NCI-H1092 (cell line): Measurements from ENCODE around the gene PIGA.
"Not testable (repeated sequence)": the region's sequence is repeated elsewhere in the genome, so short reads cannot be mapped to it uniquely, and the experiment has no call there.

Experiments
- DNase-seq: peaks from one replicate; lab custom pipeline; 2025; lab: John Stamatoyannopoulos, UW

Gene PIGA

GRCh38 chrX:15320297-15320696, 15.0 kb downstream of the PIGA start:
- no peak for DNase-seq

GRCh38 chrX:15319075-15319474, 16.2 kb downstream of the PIGA start:
- no peak for DNase-seq

GRCh38 chrX:15315509-15315908, 19.8 kb downstream of the PIGA start, which contains the start of gene ASB11:
Gene ASB11 (minus strand): TSS chrX:15315640. CDS start chrX:15315605, 35 bp downstream.
- no peak for DNase-seq

GRCh38 chrX:15314472-15314871, 20.9 kb downstream of the PIGA start:
- DNase-seq, result no peak

DNA sequence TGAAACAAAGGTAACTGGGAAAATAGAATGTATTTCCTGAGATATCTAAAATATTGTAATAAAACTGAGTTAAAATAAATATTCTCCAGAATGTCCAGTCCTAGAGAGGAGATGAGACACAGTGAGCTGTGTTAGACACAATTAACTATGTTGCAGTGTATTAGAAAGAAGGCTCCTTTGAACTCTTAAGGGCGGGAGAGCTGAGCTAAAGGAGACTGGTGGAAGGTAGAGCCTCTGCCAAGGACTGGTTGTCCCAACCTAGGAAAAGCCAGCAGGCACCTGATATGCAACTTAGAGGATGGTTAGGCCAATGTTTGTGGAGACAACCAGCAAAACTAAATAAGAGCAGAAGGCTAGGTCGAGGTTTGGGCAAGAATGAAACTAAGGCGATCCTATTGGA, 24.2 kb downstream of the PIGA start:
- no peak for DNase-seq

GRCh38 chrX:15310117-15310516, 25.2 kb downstream of the PIGA start:
- DNase-seq, result peak; percentile 61

DNA sequence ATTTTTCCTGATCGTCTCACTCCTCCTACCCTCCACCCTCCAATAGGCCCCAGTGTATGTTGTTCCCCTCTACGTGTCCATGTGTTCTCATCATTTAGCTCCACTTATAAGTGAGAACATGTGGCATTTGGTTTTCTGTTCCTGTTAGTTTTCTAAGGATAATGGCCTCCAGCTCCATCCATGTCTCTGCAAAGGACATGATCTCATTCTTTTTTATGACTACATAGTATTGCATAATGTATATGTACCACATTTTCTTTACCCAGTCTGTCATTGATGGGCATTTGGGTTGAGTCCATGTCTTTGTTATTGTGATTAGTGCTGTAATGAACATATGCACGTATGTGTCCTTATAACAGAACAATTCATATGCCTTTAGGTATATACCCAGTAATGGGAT, 29.4 kb downstream of the PIGA start:
- not testable (repeated sequence) for DNase-seq

DNA sequence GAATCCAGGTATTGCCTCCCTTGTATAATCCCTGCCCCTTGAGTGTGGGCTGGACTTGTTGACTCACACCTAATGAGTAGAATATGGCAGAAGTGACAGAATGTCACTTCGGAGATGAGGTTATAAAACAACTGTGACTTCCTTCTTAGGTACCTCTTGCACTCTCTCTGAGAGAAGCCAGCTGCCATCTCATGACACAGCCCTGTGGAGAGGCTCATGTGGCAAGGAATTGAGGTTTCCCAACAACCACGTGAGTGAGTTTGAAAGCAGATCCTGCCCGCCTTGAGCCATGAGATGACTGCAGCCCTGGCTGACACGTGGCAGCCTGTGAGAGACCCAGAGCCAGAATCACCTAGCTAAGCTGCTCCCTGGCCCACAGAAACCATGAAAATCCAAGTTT, 33.4 kb downstream of the PIGA start:
- DNase-seq, result no peak

DNA sequence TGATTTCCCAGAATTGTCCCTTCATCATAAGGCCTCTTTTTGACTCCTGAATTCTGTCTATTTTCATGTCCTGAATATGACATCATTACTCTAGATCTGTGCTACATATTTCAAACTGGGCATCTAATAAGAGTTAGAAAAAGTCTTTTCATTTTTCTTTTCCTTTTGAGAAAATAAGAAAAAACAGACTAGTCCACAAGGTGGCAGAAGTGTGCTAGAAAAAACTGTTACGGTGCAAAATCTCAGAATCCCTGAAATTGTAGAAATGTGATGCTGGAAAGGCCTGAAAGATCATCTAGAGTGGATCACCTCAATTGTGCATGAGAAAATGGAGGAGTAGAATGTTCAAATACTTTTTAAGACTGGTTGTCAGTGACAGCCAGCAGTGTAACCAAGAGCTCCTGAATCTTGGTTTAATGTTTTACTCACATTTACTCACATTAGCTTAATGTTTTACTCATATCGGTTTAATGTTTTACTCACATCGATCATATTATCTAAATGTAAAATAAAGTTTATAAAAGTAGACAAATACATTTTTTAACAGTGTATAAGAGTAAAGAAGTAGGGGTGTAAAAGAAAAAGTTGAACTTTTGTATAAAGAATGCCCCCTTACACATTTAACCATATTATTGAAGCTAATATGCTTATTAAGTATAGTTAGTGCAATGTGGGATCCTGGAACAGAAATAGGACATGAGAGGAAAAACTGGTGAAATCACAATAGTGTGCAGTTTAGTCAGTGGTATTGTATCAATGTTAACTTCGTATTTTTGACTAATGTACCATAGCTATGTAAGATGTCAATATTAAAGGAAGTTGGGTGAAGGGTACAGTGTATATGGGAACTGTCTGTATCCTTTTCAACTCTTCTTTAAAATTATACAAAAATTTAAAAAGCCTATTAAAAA, 35.1 kb downstream of the PIGA start:
- DNase-seq, result no peak

- DNase-seq, result no peak
Measured at GRCh38 chrX:15298780-15299179, 36.5 kb downstream of the PIGA start.

- DNase-seq, result no peak
Measured at GRCh38 chrX:15298201-15298600, 37.1 kb downstream of the PIGA start.

GRCh38 chrX:15293451-15293850, 41.9 kb downstream of the PIGA start:
- no peak for DNase-seq

DNA sequence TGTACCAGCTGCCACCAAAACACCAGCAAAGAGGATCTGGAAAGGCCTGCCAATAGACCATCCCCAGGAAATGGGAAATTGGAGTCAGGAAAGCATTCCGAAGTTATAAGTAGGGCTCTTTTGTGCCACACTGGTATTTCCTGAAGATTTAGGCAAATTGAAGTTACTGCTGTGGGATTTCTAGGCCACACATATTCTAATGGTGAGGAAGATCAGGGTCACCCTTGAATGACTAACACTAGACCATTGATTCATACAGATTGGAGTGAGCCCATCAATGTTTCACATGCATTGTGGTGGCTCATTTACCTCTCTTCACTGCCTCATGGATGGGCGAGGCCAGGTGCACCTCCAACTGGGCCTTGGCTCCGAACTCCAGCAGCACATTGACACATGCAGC, 42.5 kb downstream of the PIGA start:
- no peak for DNase-seq

- DNase-seq, result no peak
Measured at GRCh38 chrX:15277604-15278003, 57.7 kb downstream of the PIGA start.

DNA sequence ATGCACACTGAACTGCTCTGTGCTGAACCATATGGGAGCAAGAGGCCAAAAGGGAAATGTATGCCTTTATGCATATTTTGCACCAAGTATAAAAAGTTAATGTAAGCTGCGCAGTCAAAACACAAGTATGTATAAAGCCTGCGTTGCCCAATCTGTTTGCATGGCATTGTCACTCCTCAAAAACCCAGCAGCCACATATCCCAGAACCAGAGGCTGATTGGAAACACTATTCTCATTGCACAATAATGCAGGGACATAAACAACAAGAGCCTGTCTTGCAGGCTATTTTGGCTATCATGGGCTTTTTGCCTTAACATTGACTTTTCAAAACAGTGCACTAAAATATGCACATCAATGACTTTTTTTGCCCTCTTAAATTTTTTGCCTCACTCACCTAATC, 60.4 kb downstream of the PIGA start:
- no peak for DNase-seq

DNA sequence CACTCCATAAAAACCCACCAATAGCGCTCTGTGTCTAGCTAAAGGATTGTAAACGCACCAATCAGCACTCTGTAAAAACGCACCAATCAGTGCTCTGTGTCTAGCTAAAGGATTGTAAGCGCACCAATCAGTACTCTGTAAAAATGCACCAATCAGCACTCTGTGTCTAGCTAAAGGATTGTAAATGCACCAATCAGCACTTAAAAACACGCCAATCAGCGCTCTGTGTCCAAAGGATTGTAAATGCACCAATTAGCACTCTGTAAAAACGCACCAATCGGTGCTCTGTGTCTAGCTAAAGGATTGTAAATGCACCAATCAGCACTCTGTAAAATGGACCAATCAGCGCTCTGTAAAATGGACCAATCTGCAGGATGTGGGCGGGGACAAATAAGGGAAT, 62.0 kb downstream of the PIGA start:
- DNase-seq, result not testable (repeated sequence)

DNA sequence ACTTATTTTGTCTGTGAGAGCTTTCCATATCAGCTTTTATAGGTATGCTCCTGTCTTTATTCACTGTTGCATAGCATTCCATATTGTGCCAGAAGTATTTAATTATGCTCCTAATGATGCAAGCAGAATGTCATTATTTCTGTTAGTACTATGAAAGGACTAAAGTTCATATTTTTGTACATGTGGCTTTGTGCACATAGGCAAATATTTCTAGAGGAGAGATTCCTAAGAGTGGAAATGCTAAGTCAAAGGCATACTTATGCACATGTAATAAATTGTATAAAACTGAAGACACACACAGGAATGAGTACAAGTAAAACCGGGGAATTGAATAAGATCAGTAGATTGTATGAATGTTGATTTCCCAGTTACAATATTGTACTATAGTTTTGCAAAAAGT, 63.6 kb downstream of the PIGA start:
- DNase-seq, result no peak

GRCh38 chrX:15269618-15270521, 65.5 kb downstream of the PIGA start, which contains the start of gene ASB9:
Gene ASB9 (minus strand): TSS chrX:15270083. CDS start chrX:15269874, 209 bp downstream.
- DNase-seq, result no peak
